ENCODE data around the gene SPSB3.

SPSB3 gene

GRCh38 chr16:1782408-1783264, at the start of gene SPSB3, which contains the start of gene NUBP2:
SPSB3 (minus strand) TSS chr16:1782571; CDS start chr16:1781483, 1,088 bp downstream.
NUBP2 (plus strand) TSS chr16:1782960; CDS start chr16:1783021, 61 bp downstream.
- H3K27me3 ChIP-seq = no peaks in the 10 kb centered on the region
- H3K36me3 ChIP-seq = peaks cover 17 to 61% (median 42%) of the 10 kb centered on the region in 3 donors
- no peak for TF ChIP-seq CTCF (IDR thresholded peaks at IDR 0.05)
- no peaks in the 10 kb centered on the region for H3K9me3 ChIP-seq
- DNase-seq = peak; percentile 100
- H3K4me3 ChIP-seq = peak within 1 kb of the TSS; percentile 74 to 94
- peak within 1 kb of the TSS; percentile 75 to 78 for H3K27ac ChIP-seq
- peaks cover 0 to 73% (median 40%) of the 10 kb centered on the region in 4 donors for H3K4me1 ChIP-seq
- intact Hi-C loops (cut with DNase I; ENCODE audit: low total_unique reads) = loop anchor here (5.0 kb wide), 1 partner anchor 45 kb away; the partner anchor contains the start of genes FAHD1 and HAGH

GRCh38 chr16:1831186-1832075, 49.1 kb upstream of the SPSB3 start:
- Histone ChIP-seq H3K36me3 (peaks cover 0 to 13% (median 4%) of the 10 kb centered on the region in 3 donors), H3K4me1 (peaks cover 0 to 28% (median 14%) of the 10 kb centered on the region in 4 donors), H3K9me3 (no peaks in the 10 kb centered on the region), H3K4me3 (no peak overlapping the region), H3K27ac (no peak overlapping the region), H3K27me3 (no peaks in the 10 kb centered on the region)
- TF ChIP-seq CTCF (IDR thresholded peaks at IDR 0.05) = no peak
- DNase-seq = no peak
- intact Hi-C loops (cut with DNase I; ENCODE audit: low total_unique reads) = no loop called here

- intact Hi-C loops (cut with DNase I; ENCODE audit: low total_unique reads) = no loop called here
- H3K27ac ChIP-seq = no peak overlapping the region
- TF ChIP-seq CTCF (IDR thresholded peaks at IDR 0.05) = no peak
- H3K9me3 ChIP-seq = no peaks in the 10 kb centered on the region
- peaks cover 0 to 38% (median 21%) of the 10 kb centered on the region in 4 donors for H3K4me1 ChIP-seq
- no peak overlapping the region for H3K4me3 ChIP-seq
- no peaks in the 10 kb centered on the region for H3K27me3 ChIP-seq
- peaks cover 0 to 13% (median 4%) of the 10 kb centered on the region in 3 donors for H3K36me3 ChIP-seq
- no peak for DNase-seq
Measured at GRCh38 chr16:1830213-1830612, 47.8 kb upstream of the SPSB3 start.

GRCh38 chr16:1828645-1829410, 46.5 kb upstream of the SPSB3 start:
- H3K27me3 ChIP-seq = no peaks in the 10 kb centered on the region
- H3K4me3 ChIP-seq = no peak overlapping the region
- TF ChIP-seq CTCF (IDR thresholded peaks at IDR 0.05) = no peak
- DNase-seq = no peak
- peaks cover 0 to 52% (median 31%) of the 10 kb centered on the region in 4 donors for H3K4me1 ChIP-seq
- no peak overlapping the region for H3K27ac ChIP-seq
- H3K9me3 ChIP-seq = no peaks in the 10 kb centered on the region
- intact Hi-C loops (cut with DNase I; ENCODE audit: low total_unique reads) = loop anchor here (5.0 kb wide), 1 partner anchor 47 kb away; the partner anchor contains the start of genes NUBP2 and SPSB3
- peaks cover 0 to 13% (median 4%) of the 10 kb centered on the region in 3 donors for H3K36me3 ChIP-seq
